IPS-18c (cell line): ENCODE results near the gene LURAP1L.
"Not testable (repeated sequence)": the region's sequence is repeated elsewhere in the genome, so short reads cannot be mapped to it uniquely, and the experiment has no call there.

Source experiments
- H3K4me3 ChIP-seq: 2 replicates; pipeline ENCODE4 v1.7.0; 2013; ENCODE audit warnings: low read depth, mild to moderate bottlenecking, low read length, moderate library complexity; ENCODE audit not compliant: insufficient read depth
- H3K9me3 ChIP-seq: one replicate; pipeline ENCODE4 v1.6.1; 2013; ENCODE audit warnings: mild to moderate bottlenecking, low read length, moderate library complexity; ENCODE audit not compliant: control insufficient read depth, insufficient read depth

LURAP1L gene

GRCh38 chr9:12826924-12827565 lies 52.2 kb downstream of the LURAP1L start:
- no peaks in the 10 kb centered on the region for H3K9me3 ChIP-seq
- H3K4me3 ChIP-seq = no peak overlapping the region

GRCh38 chr9:12833701-12834100 lies 58.9 kb downstream of the LURAP1L start:
- H3K9me3 ChIP-seq = no peaks in the 10 kb centered on the region

DNA sequence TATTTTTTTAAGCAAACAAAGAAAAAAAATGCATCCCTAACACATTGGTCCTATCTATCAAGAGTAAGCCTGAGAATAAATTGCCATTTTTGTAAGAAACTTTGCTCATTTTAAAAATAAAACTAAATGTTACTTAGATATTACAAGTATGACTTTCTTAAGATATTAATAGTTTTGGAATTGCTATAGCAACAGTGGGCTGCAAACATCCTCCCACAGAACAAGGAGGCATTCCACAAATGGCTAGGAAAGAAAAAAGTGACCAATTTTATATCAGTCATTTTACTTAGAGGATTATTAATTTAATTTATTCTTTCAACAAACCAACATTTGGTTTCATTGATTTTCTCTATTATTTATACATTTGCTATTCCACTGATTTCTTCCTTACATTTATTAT lies 63.7 kb downstream of the LURAP1L start:
- no peaks in the 10 kb centered on the region for H3K9me3 ChIP-seq
- H3K4me3 ChIP-seq = no peak overlapping the region

More at GRCh38 chr9:12833701-12834100, 58.9 kb downstream of the LURAP1L start:
- no peak overlapping the region for H3K4me3 ChIP-seq

GRCh38 chr9:12843735-12844134 lies 68.9 kb downstream of the LURAP1L start:
- no peaks in the 10 kb centered on the region for H3K9me3 ChIP-seq
- no peak overlapping the region for H3K4me3 ChIP-seq

GRCh38 chr9:12846035-12846434 lies 71.2 kb downstream of the LURAP1L start:
- H3K9me3 ChIP-seq = no peaks in the 10 kb centered on the region

DNA sequence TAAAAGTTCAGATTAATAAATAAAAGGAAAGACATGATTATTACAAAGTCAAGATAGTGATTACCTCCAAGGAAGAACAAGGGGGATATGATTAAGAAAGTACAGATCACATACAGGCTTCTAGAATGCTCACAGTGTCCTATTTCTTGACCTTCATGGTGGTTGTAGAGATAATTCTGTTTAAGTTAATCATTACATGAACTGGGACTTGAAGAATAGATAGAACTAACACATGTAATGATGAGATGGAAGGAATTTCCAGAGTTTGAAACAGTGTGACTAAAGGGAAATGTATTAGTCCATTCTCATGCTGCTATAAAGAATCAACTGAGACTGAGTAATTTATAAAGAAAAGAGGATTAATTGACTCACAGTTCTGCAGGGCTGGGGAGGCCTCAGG lies 72.7 kb downstream of the LURAP1L start:
- H3K9me3 ChIP-seq = no peaks in the 10 kb centered on the region
- no peak overlapping the region for H3K4me3 ChIP-seq

More at GRCh38 chr9:12846035-12846434, 71.2 kb downstream of the LURAP1L start:
- no peak overlapping the region for H3K4me3 ChIP-seq

GRCh38 chr9:12849486-12850003 lies 74.7 kb downstream of the LURAP1L start:
- Histone ChIP-seq H3K4me3 (no peak overlapping the region), H3K9me3 (no peaks in the 10 kb centered on the region)

- H3K9me3 ChIP-seq = no peaks in the 10 kb centered on the region
- H3K4me3 ChIP-seq = no peak overlapping the region
Observed at GRCh38 chr9:12851341-12852090, 76.7 kb downstream of the LURAP1L start.

- Histone ChIP-seq H3K4me3 (no peak overlapping the region), H3K9me3 (no peaks in the 10 kb centered on the region)
Observed at GRCh38 chr9:12853051-12853450, 78.2 kb downstream of the LURAP1L start.

- H3K4me3 ChIP-seq = no peak overlapping the region
- no peaks in the 10 kb centered on the region for H3K9me3 ChIP-seq
Observed at GRCh38 chr9:12854221-12854620, 79.4 kb downstream of the LURAP1L start.

DNA sequence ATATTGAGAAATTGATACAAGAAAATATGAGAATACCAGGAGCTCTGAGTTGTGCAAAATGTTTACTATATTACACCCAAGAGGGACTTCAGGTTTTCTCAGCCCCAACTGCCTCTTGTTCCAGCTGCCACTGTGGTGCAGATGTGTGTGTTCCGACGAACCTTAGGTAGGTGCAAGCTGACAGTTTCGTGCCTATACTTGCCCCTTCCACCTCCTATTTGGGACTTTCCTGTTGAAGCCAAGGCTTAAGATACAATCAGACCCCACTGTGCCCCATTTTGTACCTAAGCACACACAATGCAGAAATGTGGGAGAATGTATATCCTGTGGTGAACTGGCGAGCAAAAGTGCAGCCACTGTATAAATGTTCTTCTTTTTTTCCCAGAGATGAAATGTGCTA lies 80.2 kb downstream of the LURAP1L start:
- no peak overlapping the region for H3K4me3 ChIP-seq

GRCh38 chr9:12856603-12857002 lies 81.8 kb downstream of the LURAP1L start:
- Histone ChIP-seq H3K4me3 (no peak overlapping the region), H3K9me3 (no peaks in the 10 kb centered on the region)

More for the DNA sequence above, 80.2 kb downstream of the LURAP1L start:
- H3K9me3 ChIP-seq = no peaks in the 10 kb centered on the region

DNA sequence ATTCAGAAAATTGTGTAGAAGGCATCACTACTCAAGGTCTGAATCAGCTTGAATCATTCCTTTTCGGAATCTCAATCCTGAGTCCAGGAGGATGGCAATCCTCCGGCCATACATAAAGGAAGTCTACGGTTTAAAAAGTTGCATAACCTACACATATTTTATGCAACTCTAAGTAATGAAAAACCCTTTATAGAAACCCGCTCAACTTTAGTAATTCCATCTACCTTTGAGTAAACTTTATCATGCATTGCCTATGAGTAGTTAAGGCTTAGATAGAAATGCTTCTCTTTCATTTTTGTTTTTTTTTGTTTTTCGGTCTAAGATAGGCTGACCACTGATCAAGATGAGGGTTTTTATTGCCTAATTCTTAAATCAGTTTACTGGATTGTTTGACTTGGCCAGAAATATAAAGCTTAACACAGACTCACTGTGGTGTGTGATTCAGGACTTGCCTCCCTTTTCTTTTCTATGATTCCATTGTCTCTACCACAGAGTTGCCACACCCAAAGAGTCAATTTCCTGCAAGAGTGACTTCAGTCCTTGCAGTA lies 85.0 kb downstream of the LURAP1L start:
- H3K4me3 ChIP-seq = no peak overlapping the region
- no peaks in the 10 kb centered on the region for H3K9me3 ChIP-seq

GRCh38 chr9:12860998-12861397 lies 86.2 kb downstream of the LURAP1L start:
- Histone ChIP-seq H3K9me3 (no peaks in the 10 kb centered on the region), H3K4me3 (no peak overlapping the region)

DNA sequence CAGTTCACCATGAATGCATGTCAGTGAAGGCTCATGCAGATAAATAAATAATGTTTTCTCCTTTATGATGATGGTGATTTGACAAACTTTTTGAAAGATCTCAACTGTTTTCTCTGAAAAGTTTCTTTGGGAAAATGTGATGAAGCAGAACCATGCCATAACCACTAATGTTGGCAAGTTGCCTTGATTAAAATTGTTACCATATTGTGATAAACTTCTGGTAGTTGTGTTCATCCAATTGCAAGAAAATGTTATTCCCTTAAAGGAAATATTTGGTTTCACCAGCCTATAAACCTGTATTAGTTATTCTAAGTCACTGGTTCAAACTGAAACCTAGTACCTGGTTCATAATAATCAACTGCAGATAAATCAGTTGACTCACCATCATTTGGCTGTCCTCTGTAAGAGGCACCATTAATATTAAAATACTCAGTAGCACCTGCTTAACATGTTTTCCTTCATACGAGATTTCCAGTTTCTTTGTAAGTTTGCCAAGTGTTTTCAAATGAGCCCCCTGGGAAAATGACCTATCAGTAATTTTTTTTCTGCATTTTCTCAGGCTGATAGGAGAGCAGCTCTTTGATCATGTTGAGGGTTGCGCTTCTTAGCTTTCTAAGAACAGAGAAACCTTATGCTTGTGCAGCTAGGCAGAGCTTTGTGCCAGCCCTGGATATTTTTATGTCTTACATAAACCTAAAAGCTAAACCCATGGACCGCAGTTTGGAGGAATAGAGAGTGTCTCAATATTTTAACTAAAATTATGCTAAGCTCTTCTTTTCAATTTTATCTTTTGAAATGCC lies 88.0 kb downstream of the LURAP1L start:
- H3K9me3 ChIP-seq = no peaks in the 10 kb centered on the region

DNA sequence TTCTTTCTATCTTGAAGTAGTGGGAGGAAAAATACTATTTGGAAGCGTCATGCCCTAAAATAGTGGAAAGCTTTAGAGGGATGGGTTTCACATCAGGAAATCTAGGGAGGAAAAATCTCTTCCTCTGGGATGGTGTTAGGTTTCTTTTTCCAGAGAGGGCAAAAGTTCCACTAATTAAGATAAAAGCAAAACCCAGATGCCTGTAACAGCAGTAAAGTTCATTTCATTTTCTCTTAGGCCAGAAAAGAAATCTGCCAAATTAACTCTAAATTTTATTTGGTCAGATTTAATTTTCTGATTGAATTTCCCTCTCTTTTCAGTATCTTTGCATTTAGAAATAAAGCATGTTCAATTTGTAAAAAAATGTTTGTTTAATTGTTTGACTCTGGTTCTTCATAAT lies 88.8 kb downstream of the LURAP1L start:
- H3K9me3 ChIP-seq = no peaks in the 10 kb centered on the region

More for the DNA sequence above, 88.0 kb downstream of the LURAP1L start:
- H3K4me3 ChIP-seq = no peak overlapping the region

GRCh38 chr9:12865380-12865779 lies 90.6 kb downstream of the LURAP1L start:
- H3K9me3 ChIP-seq, H3K4me3 ChIP-seq: not testable (repeated sequence)

More for the DNA sequence above, 88.8 kb downstream of the LURAP1L start:
- no peak overlapping the region for H3K4me3 ChIP-seq
